Neuron (in vitro differentiated cells): ENCODE measurements around the gene SYT7.

Experiments used
- H2AFZ ChIP-seq: one replicate; pipeline ENCODE4 v1.6.1; 2013; ENCODE audit warnings: low read depth, mild to moderate bottlenecking, inconsistent platforms, low read length, moderate library complexity
- H3K27me3 ChIP-seq: one replicate; pipeline ENCODE4 v1.6.1; 2013; ENCODE audit warnings: low read length; ENCODE audit not compliant: insufficient read depth
- H3K36me3 ChIP-seq: one replicate; pipeline ENCODE4 v1.6.1; 2013; ENCODE audit warnings: low read length; ENCODE audit not compliant: insufficient read depth
- H3K4me1 ChIP-seq: one replicate; pipeline ENCODE4 v1.6.1; 2013; ENCODE audit warnings: low read length; ENCODE audit not compliant: insufficient read depth
- H3K4me3 ChIP-seq: 2 replicates; pipeline ENCODE4 v1.5.1; 2013; ENCODE audit warnings: mild to moderate bottlenecking, low read length, moderate library complexity
- H3K9me3 ChIP-seq: one replicate; pipeline ENCODE4 v1.6.1; 2013; ENCODE audit warnings: low read length

The SYT7 gene

DNA sequence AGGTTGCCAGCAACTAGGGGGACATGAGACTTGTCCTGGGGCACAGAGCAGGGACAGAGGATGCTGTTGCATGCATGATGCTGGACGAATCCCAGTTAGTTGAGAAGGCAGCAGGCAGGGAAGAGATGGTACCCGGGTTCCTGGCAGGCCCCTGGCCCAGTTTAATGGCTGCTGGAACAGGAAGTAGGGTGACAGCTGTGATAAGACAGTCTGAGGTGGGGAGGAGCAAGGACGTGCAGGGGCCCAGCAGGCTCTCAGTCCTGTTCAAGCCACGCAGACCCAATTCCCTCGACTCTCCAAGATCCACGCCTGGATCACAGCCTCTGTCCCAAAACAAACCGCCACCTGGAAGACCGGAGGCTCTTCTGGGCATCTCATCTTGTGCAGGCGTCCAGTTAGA, 40.3 kb downstream of the SYT7 start:
- Histone ChIP-seq H3K4me1 (peaks cover 5% of the 10 kb centered on the region), H3K9me3 (no peaks in the 10 kb centered on the region), H3K36me3 (no peaks in the 10 kb centered on the region), H2AFZ (no peak overlapping the region), H3K4me3 (no peak overlapping the region), H3K27me3 (no peaks in the 10 kb centered on the region)

DNA sequence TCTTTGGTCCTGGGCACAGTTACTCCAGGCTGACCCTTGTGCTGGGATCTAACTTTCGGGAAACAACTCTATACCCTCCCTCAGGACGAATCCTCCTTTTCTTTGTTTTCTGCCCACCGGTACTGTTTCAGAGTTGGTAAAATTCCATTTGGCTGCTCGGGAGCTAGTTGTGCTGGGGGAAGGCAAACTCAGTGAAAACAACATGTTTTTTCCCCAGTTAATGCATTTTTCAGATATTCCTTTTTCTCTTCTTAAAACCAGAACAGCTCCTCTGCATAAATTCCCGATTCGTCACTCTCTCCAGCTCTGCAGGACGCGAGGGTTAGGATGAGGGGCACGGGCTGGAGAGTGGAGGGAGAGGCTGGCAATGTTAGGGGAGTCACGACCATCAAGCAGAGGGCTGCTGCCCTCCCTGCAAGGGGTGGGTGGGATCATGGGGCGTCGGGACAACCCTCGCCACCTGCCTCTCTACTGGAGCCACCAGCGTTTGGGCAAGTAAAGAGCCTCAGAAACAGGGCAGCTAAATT, 41.0 kb downstream of the SYT7 start:
- H3K4me3 ChIP-seq: no peak overlapping the region
- no peaks in the 10 kb centered on the region for H3K27me3 ChIP-seq
- H3K36me3 ChIP-seq: no peaks in the 10 kb centered on the region
- H3K9me3 ChIP-seq: no peaks in the 10 kb centered on the region
- no peak overlapping the region for H2AFZ ChIP-seq
- peaks cover 11% of the 10 kb centered on the region for H3K4me1 ChIP-seq

DNA sequence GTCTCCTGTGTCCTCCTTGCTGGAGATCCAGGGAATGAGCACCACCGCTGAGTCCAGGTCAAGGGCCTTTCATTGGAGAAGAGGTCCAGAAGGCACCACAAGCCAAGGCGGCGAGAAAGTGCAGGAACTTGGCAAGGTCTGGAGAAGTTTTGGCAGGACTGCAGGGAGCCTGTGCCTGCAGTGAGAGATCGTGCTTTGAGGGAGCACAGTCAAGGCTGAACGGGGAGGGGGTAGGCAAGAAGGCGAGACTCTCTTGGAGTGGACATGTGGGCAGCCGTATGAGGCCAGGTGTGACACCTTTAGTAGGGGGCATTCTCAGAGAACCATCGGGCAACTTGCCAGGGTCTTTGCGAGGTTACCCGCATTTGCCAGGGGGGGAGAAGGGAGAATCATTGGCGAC, 41.9 kb downstream of the SYT7 start:
- H3K9me3 ChIP-seq: no peaks in the 10 kb centered on the region
- no peak overlapping the region for H3K4me3 ChIP-seq
- no peak overlapping the region for H2AFZ ChIP-seq
- no peaks in the 10 kb centered on the region for H3K27me3 ChIP-seq
- peaks cover 14% of the 10 kb centered on the region for H3K4me1 ChIP-seq
- no peaks in the 10 kb centered on the region for H3K36me3 ChIP-seq

DNA sequence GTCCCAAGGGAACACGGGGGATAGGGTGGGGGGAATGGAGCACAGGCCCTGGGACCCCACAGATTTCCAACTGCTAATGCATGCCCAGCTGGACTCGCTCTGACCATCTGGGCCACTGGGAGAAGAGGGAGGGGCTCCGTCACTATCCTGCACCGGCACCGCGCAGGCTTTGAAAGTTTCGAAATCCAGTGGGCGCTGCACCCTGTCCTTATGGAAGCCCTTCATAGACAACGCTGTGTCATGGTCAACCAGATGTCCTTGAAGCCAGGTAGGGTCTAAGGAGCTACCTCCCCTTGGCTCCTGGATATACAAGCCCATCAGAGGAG, 42.3 kb downstream of the SYT7 start:
- no peaks in the 10 kb centered on the region for H3K36me3 ChIP-seq
- H3K4me1 ChIP-seq: peaks cover 14% of the 10 kb centered on the region
- no peaks in the 10 kb centered on the region for H3K9me3 ChIP-seq
- H3K27me3 ChIP-seq: no peaks in the 10 kb centered on the region
- no peak overlapping the region for H3K4me3 ChIP-seq
- H2AFZ ChIP-seq: no peak overlapping the region

DNA sequence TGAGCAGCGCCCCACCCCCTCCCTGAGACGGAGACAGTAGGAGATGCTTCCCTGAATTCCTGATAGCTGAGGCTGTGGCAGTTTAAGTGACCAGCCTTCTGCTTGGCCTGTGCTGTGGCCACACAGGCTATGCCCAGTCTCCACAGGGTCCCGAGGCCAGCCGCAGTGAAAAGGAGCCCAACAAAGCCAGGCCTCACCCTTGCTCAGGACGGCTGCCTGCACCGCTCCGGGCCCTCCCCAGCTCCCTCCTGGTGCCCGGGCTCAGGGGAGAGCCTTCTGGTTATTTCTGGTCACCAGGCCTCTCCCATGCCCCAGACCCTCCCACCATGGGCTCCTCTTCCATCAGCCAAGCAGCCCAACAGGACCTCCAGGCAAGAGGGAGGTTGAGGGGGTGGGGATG, 43.5 kb downstream of the SYT7 start:
- peaks cover 14% of the 10 kb centered on the region for H3K4me1 ChIP-seq
- no peak overlapping the region for H3K4me3 ChIP-seq
- no peak overlapping the region for H2AFZ ChIP-seq
- no peaks in the 10 kb centered on the region for H3K9me3 ChIP-seq
- H3K27me3 ChIP-seq: no peaks in the 10 kb centered on the region
- no peaks in the 10 kb centered on the region for H3K36me3 ChIP-seq

DNA sequence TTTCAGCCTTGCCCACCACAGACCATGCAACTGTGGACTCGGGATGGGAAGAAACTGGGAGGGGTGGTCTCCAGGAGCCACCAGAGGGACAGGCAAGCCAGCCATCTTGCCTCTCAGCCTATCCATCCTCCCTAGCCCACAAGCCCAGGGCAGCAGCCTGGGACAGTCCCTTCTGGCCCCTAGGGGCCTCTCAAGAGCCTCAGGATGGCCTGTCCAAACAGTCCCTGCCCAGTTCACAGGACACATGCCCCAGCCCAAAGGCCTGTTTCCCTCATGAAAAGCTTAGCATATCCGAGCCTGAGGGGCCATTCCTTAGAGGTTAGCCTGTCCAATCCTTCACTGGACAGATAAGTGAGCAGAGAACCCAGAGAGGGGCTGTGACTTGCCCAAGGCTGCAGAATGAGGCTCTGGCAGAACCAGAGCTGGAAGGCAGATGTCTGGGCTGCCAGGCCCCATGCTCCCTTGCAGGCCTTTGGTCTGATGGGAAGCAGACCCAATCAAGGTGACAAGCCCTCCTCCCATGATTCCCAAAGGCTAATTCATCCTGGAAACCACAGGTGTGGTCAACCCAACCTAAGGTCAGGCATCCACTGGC, 44.1 kb downstream of the SYT7 start:
- H3K4me1 ChIP-seq: peaks cover 12% of the 10 kb centered on the region
- no peak overlapping the region for H3K4me3 ChIP-seq
- H3K36me3 ChIP-seq: no peaks in the 10 kb centered on the region
- H2AFZ ChIP-seq: no peak overlapping the region
- no peaks in the 10 kb centered on the region for H3K27me3 ChIP-seq
- H3K9me3 ChIP-seq: no peaks in the 10 kb centered on the region

DNA sequence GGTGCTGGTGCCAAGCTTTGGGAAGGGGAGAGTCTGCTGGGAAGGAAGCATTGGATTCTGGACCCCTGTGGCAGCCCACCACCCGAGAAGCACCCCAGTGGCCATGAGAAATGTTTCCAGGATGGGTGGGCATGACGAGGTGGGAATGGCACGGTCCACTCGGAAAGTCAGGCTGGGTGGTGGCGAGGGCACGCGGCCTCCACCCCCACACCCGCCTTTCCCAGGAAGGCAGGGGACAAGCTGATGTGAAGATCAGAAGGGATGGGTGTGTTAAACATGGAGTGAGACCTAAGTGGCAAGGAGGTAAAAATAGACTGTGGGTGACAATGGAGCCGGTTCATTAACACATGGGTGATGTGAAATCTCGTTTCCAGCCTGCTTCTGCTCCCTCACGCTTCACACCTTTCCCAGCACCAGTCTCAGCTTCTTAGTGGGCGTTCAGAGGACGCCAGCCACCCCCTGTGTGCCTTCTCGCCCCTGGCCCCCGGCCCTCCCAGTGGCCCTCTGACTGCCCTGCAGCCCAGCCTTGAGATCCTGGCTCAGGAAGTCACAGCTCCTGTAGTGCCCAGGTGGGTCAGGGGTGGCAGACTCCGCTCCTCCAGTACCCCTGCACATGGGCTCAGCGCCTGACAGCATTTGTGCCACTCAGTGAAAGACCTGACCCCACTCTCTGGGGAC, 44.7 kb downstream of the SYT7 start:
- H2AFZ ChIP-seq: no peak overlapping the region

DNA sequence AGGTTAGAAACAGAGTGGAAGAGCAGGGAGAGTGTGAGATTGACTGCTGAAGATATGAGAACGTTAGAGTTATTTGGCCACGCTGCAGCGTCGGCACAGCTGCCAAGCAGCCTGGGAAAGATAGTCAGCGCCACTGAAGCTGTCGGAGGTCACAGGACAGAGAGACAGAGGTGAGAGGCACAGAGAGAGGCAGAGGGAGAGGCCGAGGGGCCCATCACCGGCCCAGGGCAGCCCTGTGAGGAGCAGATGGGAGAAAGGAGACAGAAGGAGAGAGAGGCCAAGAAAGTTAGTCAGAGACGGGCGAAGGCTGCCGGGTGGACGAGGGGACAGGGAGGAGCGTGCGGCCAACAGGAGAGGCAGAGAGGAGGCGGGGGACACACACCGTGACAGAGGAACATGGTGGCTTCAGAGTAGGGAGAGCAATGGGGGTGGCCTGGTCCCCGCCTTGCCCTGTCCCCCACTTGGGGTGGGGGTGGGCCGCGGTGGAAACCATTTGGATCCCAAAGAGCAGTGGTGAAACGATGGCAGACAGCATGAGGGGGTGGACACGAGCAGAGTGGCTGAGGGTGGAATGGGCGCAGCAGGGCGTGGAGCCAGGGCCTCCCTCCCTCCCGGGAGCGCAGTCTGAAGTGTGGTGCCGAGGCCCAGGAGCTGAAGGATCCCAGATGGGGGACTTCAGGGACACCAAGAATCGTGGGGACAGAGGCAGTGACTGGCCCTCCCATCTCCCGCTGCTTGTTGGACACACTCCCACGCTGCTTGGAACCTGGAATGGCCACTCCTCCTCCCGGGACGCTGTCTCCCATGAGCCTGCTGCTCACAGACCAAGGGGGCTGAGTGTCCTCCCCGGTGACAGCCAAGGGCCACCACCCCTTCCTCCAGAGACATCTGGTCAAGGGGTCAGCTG, 45.7 kb downstream of the SYT7 start:
- Histone ChIP-seq H3K4me3 (no peak overlapping the region), H3K9me3 (no peaks in the 10 kb centered on the region), H3K4me1 (peaks cover 18% of the 10 kb centered on the region), H3K27me3 (no peaks in the 10 kb centered on the region), H2AFZ (no peak overlapping the region), H3K36me3 (no peaks in the 10 kb centered on the region)

More for the DNA sequence above, 44.7 kb downstream of the SYT7 start:
- Histone ChIP-seq H3K9me3 (no peaks in the 10 kb centered on the region), H3K36me3 (no peaks in the 10 kb centered on the region), H3K4me3 (no peak overlapping the region), H3K4me1 (peaks cover 13% of the 10 kb centered on the region), H3K27me3 (no peaks in the 10 kb centered on the region)

DNA sequence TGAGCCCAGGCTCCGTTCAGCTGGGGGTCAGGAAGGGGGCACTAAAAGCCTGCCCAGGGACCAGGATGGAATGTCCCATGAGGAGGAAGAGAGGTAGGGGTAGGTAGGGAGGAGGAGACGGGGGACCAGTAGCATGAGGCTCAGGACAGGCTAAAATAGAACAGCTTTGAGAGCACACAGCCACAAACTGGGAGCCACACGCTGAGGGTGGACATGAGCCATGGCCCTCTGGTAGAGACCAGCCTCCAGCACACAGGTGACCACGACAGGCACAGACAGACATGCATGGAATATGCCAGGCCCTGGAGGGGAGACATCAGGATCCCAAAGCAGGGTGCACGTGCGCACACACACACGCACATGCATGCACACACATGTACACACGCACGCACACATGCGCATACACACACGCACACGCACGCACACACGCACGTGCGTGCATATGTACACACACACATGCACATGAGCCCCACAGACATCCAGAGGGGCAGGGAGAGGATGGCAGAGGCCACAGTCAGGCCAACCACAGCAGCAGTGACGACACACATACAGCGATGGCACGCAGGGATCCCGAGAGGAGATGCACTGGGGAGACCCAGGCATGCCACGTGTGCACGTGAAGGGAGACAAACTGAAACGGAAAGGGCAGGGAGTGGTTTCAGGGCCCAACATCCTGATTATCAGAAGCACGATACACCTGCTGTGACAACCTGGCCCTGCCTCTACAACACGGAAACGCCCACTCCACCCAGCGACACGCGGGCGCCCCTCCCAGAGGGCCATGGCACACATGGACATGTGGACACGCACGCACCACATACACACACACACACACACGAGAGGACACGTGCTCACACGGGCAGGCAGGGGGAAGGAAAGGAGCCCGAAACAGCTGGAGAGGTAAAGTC, 46.6 kb downstream of the SYT7 start:
- H3K9me3 ChIP-seq: no peaks in the 10 kb centered on the region

DNA sequence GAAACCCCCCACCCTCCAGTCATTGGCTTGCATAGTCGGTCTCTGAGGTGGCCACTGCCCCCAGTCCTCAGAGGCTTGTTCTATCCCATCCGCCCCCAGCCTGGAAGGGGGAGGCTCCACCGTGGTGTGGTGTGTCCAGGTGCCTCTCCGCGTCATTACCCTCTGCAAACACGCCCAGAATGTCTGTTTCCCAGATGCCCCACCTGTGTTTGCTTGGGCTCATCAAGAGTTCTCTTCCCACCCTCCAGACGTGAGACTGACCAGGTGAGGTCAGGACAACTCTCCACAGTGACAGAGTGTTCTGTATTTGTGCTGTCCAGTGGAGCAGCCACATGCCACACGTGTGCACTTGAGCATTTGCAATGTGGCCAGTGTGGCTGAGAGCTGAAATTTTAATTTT, 47.5 kb downstream of the SYT7 start:
- Histone ChIP-seq H2AFZ (no peak overlapping the region), H3K9me3 (no peaks in the 10 kb centered on the region), H3K36me3 (no peaks in the 10 kb centered on the region), H3K4me1 (peaks cover 22% of the 10 kb centered on the region), H3K4me3 (no peak overlapping the region), H3K27me3 (no peaks in the 10 kb centered on the region)

More for the DNA sequence above, 46.6 kb downstream of the SYT7 start:
- H3K4me1 ChIP-seq: peaks cover 18% of the 10 kb centered on the region
- no peak overlapping the region for H3K4me3 ChIP-seq
- no peaks in the 10 kb centered on the region for H3K27me3 ChIP-seq
- no peaks in the 10 kb centered on the region for H3K36me3 ChIP-seq
- H2AFZ ChIP-seq: no peak overlapping the region

DNA sequence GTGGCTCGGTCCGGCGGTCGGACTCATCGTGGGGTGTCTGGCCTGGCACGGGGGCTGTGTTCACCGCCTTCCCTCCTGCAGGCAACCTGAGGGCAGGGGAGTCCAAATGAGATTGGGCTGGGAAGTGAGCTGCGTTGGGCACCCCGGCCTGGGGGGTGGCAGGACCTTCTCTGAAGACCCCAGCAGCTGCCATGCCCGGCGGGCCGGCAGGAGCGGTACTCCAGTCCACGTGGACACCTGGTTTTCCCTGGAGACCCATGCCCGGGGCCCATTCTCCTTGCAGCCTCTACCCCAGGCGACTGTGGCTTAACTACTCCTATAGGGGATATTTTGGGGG, 47.9 kb downstream of the SYT7 start:
- Histone ChIP-seq H2AFZ (no peak overlapping the region), H3K4me1 (peaks cover 24% of the 10 kb centered on the region), H3K27me3 (no peaks in the 10 kb centered on the region)

DNA sequence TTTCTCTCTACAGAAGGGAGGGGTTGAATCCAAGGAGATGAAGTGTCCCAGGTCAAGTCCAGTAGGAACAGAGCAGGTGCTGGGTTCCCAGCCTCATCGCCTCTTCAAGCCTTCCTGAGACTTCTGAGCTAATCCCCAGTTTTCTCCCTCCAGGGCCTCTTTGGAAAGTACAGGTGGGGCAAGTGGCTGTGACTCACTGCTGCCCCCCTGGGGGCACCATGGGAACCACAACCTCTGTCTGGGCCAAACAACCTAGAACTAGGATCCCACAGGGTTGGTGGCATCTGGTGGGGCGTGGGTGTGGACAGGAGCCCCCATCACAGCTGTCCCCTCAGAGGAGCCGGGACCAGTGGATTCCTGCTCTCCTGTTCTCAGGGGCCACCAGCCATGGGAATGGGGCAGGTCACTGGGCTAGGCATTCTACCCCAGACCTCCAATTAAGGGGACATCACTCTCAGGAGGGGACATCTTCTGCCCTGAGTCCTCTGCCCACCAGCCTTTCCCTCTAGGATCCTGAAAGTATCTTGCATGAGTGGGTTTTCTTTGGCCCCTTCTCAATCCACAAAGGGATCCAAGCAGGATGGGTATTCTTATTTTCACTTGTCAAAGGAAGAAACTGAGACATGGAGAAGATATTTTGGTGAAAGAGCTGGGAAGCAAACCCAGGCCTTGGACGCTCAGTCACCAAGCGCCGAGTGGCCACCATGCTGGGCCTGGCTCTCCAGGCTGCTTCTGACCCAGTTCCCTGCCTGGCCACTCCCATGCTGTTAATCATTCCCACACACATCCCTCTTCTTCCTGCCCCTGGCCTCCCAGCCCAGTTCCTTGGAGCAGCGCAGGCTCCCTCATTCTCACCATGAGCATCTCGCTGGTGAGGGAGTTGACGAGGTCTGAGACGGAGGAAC, 48.5 kb downstream of the SYT7 start:
- Histone ChIP-seq H2AFZ (no peak overlapping the region), H3K36me3 (no peaks in the 10 kb centered on the region), H3K9me3 (no peaks in the 10 kb centered on the region), H3K4me1 (peaks cover 24% of the 10 kb centered on the region), H3K4me3 (no peak overlapping the region), H3K27me3 (no peaks in the 10 kb centered on the region)

More for the DNA sequence above, 47.9 kb downstream of the SYT7 start:
- Histone ChIP-seq H3K9me3 (no peaks in the 10 kb centered on the region), H3K36me3 (no peaks in the 10 kb centered on the region), H3K4me3 (no peak overlapping the region)
